Stimulated activated CD4-positive, alpha-beta T cell treated with anti-CD3 and anti-CD28 coated beads, Interleukin-1b, Interleukin-23, amount 100 ng/mL, for 4 hours (primary cell): ENCODE results near the gene RABEP2.
A peak's percentile ranks its signal among the peaks of the same experiment; 100 is the strongest.
"Not testable (repeated sequence)": the region's sequence is repeated elsewhere in the genome, so short reads cannot be mapped to it uniquely, and the experiment has no call there.

Experiments
- DNase-seq, 2 donors: peaks; one replicate each; pipeline ENCODE4 v3.0.0-alpha.2; 2020; ENCODE audit warnings: low read depth in 2 of 2

The RABEP2 gene

DNA sequence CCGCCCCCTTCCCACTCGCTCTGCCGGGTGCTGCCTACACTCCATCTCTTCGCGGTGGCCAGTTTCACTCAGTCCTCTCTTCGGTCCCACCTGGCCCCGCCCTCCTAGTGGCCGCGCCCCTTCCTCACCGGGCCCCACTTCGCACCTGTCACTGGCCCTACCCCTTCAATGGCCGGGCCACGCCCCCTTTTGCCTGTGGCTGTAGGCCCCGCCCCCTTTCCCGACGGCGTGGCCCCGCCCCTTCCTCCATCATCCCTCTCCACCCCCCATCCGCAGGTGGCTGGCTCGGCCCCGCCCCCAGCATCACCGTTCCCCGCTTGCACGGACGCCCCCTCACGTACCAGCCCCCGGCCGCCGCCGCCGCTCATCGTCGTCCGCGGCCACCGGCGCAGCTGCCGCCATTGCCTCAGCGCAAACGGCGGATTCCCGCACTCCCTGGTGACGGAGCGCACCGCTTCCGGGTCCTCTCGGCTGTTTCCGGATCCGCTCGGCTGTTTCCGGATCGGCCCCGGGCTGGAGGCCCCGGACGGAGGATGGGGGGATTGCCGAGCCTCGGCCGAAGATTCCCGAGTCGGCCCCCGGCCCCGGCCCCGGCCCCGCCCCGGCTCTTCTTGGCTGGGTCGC, at the start of gene RABEP2:
Gene RABEP2, minus strand, starts transcription at position 477 of the 624 bp plus-strand sequence. Its CDS starts 75 bp downstream, at position 402.
- peak; percentile 88 to 98 for DNase-seq

DNA sequence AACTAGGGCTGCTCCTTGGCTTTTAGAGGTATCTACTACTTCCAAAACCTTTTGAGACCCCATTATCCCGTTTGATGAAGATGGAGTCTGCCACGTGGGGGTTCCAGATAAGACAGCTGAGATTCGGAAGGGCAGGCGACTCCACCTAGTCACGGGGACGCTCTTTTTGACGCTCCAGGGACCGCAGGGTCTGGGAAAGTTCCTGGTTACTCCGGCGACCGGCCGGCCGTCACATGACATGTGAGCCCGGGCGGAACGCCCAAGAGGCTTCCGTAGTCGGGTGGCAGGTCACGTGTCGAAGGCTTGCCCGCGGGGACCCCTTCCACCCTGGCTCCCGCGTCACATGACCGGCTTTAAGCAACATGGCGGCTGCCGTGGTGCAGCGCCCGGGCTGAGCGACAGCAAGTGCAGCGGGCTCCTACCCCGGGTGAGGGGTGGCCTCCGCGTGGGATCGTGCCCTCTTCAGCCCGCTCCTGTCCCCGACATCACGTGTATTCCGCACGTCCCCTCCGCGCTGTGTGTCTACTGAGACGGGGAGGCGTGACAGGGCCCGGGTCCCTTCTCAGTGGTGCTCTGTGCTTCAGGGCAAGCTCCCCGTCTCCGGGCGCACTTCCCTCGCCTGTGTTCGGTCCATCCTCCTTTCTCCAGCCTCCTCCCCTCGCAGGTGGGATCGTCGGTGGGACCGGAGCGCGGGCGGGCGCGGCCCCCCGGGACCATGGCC, 49.6 kb upstream of the RABEP2 start, which contains the start of gene SPNS1:
Gene SPNS1, plus strand, starts transcription at position 342 of the 721 bp plus-strand sequence. Its CDS starts 374 bp downstream, at position 716.
- peak; percentile 83 to 87 for DNase-seq

DNA sequence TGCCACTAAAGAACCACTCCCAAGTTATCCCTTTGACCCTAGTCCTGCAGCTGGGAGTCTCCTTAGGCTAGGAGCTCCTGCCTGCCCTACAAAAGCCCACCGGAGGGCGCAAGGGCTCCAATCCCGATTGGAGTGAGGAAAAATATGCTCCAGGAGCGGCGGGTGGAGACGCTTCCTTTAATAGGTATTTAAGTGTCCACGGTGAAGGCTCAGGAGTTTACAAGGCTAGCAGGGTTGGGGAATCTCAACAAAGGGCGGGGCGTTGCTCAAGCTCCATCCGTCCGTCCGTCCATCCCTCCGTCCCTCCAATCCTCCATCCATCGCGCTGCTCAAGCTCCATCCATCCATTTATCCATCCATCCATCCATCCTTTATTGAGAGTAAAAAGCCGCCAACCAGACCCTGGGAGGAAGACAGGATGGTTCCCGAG, 49.0 kb upstream of the RABEP2 start:
- no peak for DNase-seq

DNA sequence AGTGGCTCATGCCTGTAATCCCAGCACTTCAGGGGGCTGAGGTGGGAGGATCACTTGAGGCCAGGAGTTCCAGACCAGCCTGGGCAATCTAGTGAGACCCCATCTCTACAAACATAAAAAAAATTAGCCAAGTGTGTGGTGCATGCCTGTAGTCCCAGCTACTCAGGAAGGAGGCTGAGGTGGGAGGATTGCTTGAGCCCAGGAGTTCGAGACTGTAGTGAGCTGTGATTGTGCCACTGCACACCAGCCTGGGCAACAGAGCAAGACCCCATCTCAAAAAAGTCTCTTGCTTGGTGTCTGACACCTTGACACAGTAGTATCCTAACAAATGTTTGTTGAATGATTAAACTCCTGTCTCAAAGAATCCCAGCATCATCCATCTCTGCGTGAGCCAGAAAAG, 44.7 kb upstream of the RABEP2 start:
- DNase-seq, result not testable (repeated sequence)

DNA sequence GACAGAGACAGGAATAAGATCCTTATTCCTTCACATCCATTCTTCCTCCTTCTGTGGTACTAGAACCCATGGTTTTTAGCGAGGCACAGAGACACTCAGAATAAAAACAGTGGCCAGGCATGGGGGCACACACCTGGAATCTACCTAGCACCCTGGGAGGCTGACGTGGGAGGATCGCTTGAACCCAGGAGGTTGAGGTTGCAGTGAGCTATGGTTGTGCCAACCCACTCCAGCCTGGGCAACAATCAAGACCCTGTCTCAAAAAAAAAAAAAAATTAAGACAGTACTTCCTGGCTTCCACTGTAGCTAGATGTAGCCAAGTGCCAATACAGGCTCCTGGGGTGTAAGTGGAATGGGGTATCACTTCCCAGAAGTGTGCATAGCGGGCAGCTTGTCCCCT, 42.1 kb upstream of the RABEP2 start:
- no peak for DNase-seq

DNA sequence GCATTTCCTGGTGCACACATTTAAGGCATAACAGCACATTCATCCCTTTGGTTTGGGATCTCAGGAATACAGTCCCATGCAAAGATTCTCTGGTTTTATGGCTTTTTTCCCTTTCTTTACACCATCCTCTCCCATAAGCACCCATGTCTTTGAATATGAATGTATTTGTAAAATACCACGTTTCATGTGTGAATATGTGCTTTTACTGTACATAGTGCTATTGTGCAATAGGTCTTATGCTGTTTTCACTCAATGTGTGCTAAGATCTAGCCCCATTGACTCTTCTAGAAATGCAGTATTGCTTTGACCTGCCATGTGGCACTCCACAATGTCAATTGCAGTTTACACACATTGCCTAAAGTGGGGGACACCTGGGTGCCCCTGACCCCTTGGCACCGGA, 39.5 kb upstream of the RABEP2 start:
- no peak for DNase-seq

GRCh38 chr16:28964072-28964471, 39.0 kb upstream of the RABEP2 start:
- DNase-seq, result no peak

DNA sequence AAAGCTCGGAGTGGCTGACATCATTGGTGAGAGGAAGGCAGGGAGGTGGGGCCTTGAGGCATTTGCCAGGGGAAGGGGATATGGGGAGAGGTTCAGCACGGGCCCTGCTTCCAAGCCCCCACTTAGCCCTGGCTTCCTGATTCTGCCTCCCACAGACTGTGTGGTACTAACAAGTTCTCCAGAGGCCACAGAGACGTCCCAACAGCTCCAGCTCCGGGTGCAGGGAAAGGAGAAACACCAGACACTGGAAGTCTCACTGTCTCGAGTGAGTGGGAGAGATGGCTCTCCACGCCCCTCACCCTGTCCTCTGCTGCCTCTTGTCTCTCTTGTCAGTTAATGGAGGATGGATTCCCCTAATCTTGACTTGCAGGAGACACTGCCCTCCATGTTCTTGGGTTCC, 33.8 kb upstream of the RABEP2 start:
- DNase-seq, result no peak

- DNase-seq, result no peak
These were observed 33.2 kb upstream of the RABEP2 start for GRCh38 chr16:28958216-28958615.

- DNase-seq, result no peak
These were observed 26.4 kb upstream of the RABEP2 start for GRCh38 chr16:28951410-28951943.

- DNase-seq, result peak; percentile 99 to 100
These were observed 25.8 kb upstream of the RABEP2 start, which contains the start of gene NFATC2IP for GRCh38 chr16:28950648-28951409. Gene NFATC2IP (plus strand): TSS chr16:28950937. CDS start chr16:28951012, 75 bp downstream.

GRCh38 chr16:28946681-28947080, 21.6 kb upstream of the RABEP2 start:
- no peak for DNase-seq

- no peak for DNase-seq
These were observed 18.2 kb upstream of the RABEP2 start for GRCh38 chr16:28943281-28943680.

- not testable (repeated sequence) for DNase-seq
These were observed 14.8 kb upstream of the RABEP2 start for GRCh38 chr16:28939825-28940224.

GRCh38 chr16:28938721-28939120, 13.7 kb upstream of the RABEP2 start:
- DNase-seq, result no peak

DNA sequence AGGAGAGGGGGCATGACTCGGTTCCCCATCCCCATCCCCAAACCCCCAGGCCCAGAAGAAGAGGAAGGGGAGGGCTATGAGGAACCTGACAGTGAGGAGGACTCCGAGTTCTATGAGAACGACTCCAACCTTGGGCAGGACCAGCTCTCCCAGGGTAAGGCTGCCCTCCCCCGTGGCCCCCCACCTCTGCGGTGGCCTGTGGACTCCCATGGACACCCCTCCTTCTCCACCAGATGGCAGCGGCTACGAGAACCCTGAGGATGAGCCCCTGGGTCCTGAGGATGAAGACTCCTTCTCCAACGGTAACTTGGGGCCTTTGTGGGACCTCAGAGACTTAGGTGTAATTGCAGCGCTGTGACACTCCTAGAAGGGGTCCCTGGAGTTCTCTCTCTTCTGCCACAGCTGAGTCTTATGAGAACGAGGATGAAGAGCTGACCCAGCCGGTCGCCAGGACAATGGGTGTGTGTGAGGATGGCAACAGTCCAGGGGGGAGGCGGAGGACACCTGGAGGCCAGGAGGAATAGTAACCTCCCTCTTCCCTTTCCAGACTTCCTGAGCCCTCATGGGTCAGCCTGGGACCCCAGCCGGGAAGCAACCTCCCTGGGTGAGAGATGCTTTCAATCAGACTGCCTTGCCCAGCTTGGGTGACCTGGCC, 12.3 kb upstream of the RABEP2 start:
- DNase-seq, result no peak

DNA sequence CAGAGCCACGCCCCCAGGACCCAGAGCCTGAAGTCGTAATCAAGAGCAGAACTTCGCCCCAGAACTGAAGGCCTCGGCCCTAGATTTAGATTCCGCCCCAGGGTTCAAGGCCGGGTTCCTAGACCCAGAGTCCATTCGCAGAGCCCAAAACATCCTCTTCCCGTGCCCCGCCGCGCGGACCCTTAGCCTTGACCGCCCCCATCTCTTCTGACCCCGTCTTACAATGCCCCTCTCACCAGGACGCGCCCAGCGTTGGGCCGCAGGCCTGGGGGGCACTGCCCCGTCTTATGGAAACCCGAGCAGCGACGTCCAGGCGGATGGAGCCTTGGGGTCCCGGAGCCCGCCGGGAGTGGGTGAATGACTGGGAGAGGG, 11.7 kb upstream of the RABEP2 start:
- DNase-seq, result no peak

DNA sequence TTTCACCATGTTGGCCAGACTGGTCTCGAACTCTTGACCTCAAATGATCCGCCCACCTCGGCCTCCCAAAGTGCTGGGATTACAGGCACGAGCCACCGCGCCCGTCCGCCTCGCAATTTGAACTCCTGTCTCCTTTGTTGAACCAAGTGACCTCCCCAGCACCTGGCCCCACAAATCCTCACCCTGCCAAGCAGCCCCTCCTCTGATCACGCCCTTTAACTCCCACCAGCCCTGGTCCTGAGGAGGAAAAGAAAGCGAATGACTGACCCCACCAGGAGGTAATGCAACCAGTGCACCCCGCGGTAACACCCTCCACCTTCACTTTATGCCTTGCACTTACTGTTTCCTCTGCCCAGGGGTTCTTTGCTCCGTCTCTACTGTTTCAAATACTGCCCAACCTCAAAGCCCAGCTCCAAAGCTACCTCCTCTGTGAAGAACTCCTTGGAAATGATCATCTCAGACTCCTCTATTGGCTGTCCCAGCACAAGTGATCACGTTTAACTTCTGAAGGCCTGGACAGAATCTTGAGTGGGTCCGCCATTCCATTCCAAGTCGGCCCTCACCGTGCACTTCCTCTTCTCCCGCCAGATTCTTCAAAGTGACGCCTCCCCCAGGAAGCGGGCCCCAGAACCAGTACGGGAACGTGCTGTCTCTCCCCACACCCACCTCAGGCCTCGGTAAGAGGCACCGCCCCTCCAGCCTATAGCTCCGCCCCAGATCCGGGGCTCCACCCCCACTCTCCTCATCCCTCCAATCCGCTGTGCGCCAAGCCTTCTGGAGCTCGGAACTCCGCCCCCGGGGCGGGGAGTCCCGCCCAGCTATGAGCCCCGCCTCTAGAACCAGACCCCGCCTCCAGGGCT, 11.1 kb upstream of the RABEP2 start:
- peak; percentile 74 to 79 for DNase-seq

DNA sequence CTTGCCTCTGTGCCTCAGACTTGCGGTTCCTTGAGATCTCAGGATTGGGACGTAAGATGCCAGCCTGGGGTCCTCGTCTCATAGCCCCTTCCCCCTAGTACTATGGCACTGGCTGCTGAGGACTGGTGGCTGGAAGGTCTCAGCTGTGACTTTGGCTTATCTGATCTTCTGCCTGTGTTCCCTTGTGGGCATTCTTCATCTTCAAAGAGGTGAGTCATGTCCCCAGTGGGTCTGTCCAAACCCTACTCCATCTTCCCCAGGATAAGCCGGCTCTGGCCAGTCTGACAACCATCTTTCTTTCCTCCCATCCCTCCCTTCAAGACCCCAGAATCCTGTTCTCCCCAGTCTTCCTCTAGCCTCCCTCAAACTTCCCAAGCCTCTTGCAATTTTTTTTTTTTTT, 10.3 kb upstream of the RABEP2 start:
- DNase-seq, result no peak

DNA sequence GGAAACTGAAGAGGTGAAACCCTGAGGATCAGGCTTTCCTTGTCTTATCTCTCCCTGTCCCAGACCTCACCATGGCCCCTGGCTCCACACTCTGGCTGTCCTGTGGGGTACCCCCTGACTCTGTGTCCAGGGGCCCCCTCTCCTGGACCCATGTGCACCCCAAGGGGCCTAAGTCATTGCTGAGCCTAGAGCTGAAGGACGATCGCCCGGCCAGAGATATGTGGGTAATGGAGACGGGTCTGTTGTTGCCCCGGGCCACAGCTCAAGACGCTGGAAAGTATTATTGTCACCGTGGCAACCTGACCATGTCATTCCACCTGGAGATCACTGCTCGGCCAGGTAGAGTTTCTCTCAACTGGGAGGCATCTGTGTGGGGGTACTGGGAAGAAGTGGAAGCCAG, 8.1 kb upstream of the RABEP2 start:
- DNase-seq, result no peak
